ENCODE results near the gene IFIT1.
"Not testable (repeated sequence)": the region's sequence is repeated elsewhere in the genome, so short reads cannot be mapped to it uniquely, and the experiment has no call there.

IFIT1 gene

DNA sequence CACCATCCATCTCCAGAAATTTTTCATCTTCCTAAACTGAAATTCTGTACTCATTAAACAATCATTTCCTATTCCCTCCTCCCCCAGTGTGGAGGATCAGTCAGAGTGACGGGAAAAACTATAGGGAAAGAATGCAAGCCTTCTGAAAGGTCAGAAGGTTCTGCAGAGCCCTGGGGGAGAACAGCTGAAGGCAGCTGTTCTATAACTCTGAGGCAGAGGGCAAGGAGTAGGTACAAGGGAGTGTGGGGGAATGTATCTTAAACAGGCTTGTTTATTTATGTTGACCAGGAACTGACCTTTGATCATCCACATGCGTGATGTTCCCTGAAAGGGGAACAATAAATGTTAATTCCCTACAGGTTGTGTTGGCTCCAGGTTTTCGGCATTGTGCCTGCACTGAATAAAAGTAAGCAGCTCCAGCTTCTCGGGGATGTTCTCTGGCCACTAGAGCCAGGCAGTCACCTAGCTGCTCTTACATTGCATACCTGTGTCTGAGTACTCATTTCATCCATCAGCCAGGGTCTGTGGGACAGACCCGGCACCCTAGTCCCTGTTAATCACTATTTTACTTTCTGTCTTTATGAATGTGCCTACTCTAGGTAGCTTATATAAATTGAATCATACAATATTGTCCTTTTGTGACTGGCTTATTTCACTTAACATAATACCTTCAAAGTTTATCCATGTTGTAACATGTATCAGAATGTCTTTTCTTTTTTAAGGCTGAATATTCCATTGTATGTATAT, 5.8 kb downstream of the IFIT1 start:
- no peak for DNase-seq (ENCODE audit: low spot score)

GRCh38 chr10:89399956-89400355, 7.5 kb downstream of the IFIT1 start:
- DNase-seq (ENCODE audit: low spot score), result no peak

DNA sequence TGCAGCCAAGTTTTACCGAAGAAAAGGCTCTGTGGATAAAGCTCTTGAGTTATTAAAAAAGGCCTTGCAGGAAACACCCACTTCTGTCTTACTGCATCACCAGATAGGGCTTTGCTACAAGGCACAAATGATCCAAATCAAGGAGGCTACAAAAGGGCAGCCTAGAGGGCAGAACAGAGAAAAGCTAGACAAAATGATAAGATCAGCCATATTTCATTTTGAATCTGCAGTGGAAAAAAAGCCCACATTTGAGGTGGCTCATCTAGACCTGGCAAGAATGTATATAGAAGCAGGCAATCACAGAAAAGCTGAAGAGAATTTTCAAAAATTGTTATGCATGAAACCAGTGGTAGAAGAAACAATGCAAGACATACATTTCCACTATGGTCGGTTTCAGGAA, 10.6 kb downstream of the IFIT1 start:
- no peak for DNase-seq (ENCODE audit: low spot score)

GRCh38 chr10:89404104-89405047, 12.0 kb downstream of the IFIT1 start:
- DNase-seq (ENCODE audit: low spot score), result no peak

- not testable (repeated sequence) for DNase-seq (ENCODE audit: low spot score)
These were observed 13.8 kb downstream of the IFIT1 start for GRCh38 chr10:89406178-89406577.

GRCh38 chr10:89407792-89408191, 15.4 kb downstream of the IFIT1 start:
- not testable (repeated sequence) for DNase-seq (ENCODE audit: low spot score)

DNA sequence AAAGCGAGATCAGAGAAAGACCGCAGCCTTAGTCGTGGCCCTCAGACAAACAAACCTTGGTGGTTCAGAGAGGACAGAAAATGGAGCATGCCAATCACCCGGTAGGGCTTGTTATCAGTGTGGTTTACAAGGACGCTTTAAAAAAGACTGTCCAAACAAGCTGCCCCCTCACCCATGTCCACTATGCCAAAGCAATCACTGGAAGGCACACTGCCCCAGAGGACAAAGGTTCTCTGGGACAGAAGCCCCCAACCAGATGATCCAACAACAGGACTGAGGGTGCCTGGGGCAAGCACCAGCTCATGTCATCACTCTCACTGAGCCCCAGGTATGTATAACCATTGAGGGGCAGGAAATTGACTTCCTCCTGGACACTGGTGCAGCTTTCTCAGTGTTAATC, 16.9 kb downstream of the IFIT1 start:
- not testable (repeated sequence) for DNase-seq (ENCODE audit: low spot score)

GRCh38 chr10:89410551-89410950, 18.1 kb downstream of the IFIT1 start:
- DNase-seq (ENCODE audit: low spot score), result not testable (repeated sequence)

GRCh38 chr10:89411135-89411534, 18.7 kb downstream of the IFIT1 start:
- not testable (repeated sequence) for DNase-seq (ENCODE audit: low spot score)

- peak; percentile 59 for DNase-seq (ENCODE audit: low spot score)
These were observed 19.9 kb downstream of the IFIT1 start for GRCh38 chr10:89412276-89412675.

GRCh38 chr10:89413398-89413912, 21.0 kb downstream of the IFIT1 start:
- no peak for DNase-seq (ENCODE audit: low spot score)

GRCh38 chr10:89414146-89414878, 21.9 kb downstream of the IFIT1 start, which contains the start of gene IFIT5:
Gene IFIT5 (plus strand): TSS chr10:89414568. CDS start chr10:89414799, 231 bp downstream.
- peak; percentile 73 for DNase-seq (ENCODE audit: low spot score)

DNA sequence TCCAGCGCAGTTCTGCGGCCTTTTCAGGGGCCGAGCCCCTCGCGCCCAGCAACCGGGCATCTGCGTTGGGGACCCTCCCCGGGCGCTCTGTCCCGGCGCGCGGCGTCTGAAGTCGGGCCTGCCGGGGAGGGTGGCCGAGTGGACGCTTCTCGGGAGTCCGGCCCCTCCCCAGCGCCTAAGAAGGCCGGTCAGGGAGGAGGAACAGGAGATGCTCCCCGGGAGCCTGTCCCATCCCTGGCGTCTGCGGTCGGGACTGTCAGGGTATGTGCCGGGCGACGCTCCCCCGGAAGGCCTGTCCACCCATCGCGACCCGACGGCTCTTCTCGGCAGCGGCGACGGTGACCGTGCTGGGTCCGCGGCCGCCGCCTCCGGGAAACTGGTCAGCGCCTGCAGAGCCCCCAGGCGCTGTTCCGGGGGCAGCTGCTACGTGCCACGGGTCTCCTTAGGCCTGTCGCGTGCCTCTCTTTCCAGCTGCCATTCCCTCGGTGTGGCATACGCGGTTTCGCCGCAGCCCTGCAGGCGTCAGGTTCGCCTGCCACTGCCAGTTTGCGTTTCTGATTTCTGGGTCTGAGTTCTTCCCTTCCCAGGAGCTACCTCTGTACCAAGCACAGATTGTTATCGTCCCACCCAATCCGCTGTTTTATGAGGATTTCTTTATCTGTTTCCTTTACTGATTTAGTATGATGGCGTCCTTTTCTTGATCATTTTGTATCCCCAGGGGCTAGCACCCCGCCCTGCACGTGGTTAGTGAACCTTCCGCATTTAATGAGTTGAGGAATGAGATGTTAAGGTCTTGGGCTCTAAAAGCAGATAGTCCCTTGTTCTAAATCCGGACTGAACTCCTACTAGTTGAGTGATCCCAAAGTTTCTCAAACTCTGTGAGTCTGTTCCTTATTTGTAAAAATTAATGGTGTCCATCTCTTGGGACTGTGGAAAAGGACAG, 22.7 kb downstream of the IFIT1 start:
- peak; percentile 28 for DNase-seq (ENCODE audit: low spot score)

- no peak for DNase-seq (ENCODE audit: low spot score)
These were observed 24.0 kb downstream of the IFIT1 start for GRCh38 chr10:89416465-89416864.

- peak; percentile 39 for DNase-seq (ENCODE audit: low spot score)
These were observed 27.1 kb downstream of the IFIT1 start for GRCh38 chr10:89419548-89419947.

DNA sequence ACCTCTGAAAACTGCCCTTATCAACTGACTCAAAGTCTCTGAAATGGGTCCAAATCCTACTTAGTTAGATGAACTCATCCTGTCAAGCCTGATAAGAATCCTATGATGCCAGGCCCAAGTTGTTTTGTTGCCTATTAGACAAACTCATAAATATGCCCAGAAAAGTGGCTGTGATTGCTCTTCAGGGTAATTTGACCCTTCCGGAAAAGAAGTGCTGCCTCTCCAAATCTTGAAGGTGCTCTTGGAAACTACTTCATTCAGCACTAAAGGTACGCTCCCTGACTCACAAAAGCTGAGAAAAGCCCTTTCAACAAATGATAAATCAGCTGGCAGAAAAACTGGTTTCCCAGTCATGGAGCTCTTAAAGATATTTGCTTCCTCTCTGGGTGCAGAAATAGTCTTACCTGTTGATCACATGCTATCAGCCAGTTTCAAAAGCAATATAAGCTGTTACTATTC, 28.6 kb downstream of the IFIT1 start:
- no peak for DNase-seq (ENCODE audit: low spot score)

DNA sequence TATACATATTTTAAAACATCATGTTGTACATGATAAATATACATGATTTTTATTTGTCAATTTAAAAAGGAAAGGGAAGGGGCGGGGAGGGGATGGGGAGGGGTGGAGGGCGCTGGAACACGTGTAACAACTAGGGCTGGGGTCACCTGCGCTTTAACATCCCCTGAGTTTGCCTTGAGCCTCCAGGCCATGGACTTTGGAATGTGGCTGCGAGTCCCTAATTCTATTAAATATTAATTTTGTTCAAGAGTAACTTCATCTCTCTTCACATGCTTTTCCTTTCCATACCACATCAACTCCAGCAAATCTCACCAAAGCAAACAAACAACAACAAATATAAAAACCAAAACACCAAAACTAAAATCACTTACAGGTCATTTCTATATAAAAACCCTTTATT, 32.6 kb downstream of the IFIT1 start:
- DNase-seq (ENCODE audit: low spot score), result no peak

DNA sequence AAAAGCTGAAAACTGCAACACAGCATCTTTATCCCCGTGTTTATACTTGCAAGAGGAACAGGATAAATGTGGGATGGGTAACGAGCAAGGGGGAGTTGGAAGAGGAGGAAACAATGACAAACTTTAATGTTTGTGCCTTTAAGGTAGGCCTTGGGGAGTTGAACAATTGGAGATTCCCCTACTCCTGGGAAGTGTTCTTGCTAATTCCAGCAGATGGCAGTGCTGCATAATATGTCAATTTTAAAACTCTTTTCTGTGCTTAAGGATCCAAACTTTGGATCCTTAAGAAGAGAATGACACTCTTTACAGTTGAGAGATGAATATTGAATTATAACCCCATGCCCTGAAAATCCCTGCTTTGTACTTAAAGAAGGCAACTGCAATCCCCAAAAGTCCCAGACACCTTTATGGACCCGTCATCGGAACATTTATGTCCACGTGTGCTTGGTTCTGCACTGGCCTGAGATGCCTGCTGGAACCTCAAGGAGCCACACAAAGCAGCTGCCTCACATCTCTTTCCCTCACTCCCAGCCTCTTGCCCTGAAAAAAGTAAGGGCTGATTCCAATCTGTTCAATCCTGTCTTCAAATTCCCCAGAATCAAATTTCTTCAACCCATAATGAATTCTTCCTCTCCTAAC, 33.9 kb downstream of the IFIT1 start:
- DNase-seq (ENCODE audit: low spot score), result peak; percentile 54

DNA sequence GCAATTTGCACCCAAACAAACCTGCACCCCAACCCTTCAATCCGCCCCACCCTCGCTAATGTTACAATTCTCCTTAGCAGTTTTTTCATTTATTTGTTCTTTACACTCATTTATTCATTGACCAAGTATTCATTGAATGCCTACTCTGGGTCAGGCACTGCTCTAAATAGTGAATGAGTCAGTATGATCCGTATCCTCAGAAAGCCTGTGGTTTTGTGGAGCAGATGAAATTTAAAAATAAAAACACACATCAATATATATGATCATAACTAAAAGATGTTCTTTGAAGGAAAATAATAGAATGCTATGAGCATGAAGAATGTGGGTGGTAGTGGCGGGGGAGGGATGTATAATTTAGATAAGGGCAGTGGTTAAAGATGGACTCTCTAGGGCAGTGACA, 35.2 kb downstream of the IFIT1 start:
- DNase-seq (ENCODE audit: low spot score), result no peak

DNA sequence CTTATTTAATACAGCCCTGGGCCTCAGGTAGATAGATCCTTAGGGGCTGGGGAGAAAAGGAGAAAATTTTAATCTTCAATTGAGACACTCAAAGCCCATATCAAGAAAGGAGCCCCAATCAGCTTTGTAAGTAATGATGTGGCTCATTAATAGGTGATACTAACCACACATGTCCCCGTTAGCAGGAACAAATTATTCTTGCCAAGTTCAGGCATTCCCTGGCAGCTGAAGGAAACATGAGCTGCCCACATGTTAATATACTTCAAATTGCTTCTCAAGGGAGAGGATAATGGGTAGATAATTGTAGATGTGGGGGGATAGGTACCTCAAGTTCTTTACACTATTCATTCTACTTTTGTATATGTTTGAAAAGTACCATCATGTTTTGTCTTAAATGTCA, 36.5 kb downstream of the IFIT1 start:
- DNase-seq (ENCODE audit: low spot score), result no peak

Measured in hematopoietic multipotent progenitor cell treated with erythropoietin and hydrocortisone succinate and interleukin-3 and kit ligand, for 15 days (in vitro differentiated cells).